ENCODE measurements around the gene FAM118A. TPM values are rescaled to one million over a fixed set of nuclear protein-coding genes. Genes with fewer than 3 reads are reported as not detected.

The FAM118A gene
- total and polyA plus RNA-seq, 2 experiments from 2014 or later: 11.9 to 20.3 TPM

GRCh38 chr22:45310331-45310976 lies 720 bp downstream of the FAM118A start:
- Histone ChIP-seq H3K36me3 (ENCODE audit: insufficient read depth) (no peaks in the 10 kb centered on the region), H3K4me3 (peak overlapping the region; percentile 95), H3K27ac (ENCODE audit: low read depth) (peak overlapping the region; percentile 72; the same call in 1 of the 2 replicates), H2AFZ (peak overlapping the region; percentile 90), H3K4me2 (peak overlapping the region; percentile 97), H3F3A (replicated peaks; ENCODE audit: low read depth) (peaks cover 14% of the 10 kb centered on the region), H3K9me2 (ENCODE audit: insufficient read depth) (0 out of 2 replicates have a peak, but pooled peaks cover 3% of the 10 kb centered on the region), H3K79me2 (replicated peaks; ENCODE audit: insufficient read depth) (peaks cover 49% of the 10 kb centered on the region), H3K27me3 (ENCODE audit: insufficient read depth) (no peaks in the 10 kb centered on the region; the same call in 1 of the 2 replicates), H4K20me1 (replicated peaks; ENCODE audit: insufficient read depth) (peaks cover 12% of the 10 kb centered on the region), H3K4me1 (ENCODE audit: insufficient read depth) (peaks cover 20% of the 10 kb centered on the region)
- Mint-ChIP-seq H3K4me1 (peaks cover 30% of the 10 kb centered on the region), H3K27me3 (ENCODE audit: insufficient read depth, low read depth, poor library complexity) (peaks cover 23% of the 10 kb centered on the region), H3K9me3 (no peaks in the 10 kb centered on the region), H3K27ac (no peak overlapping the region), H3K4me3 (peak overlapping the region; percentile 84), H3K36me3 (ENCODE audit: low read depth) (peaks cover 6% of the 10 kb centered on the region; the same call in 2 of the 3 replicates)
- peak; percentile 1; the same call in 1 of the 3 replicates for ATAC-seq
- TF ChIP-seq EZH2 (IDR thresholded peaks at IDR 0.05; ENCODE audit: low read depth, unreplicated experiment): no peak
- no peak for TF ChIP-seq JUNB (IDR thresholded peaks at IDR 0.05; ENCODE audit: unreplicated experiment)
- no peak for TF ChIP-seq ZNF331 (CRISPR knock-in tag; IDR thresholded peaks at IDR 0.05; ENCODE audit: low read depth)
- no peak for TF ChIP-seq REST (IDR thresholded peaks at IDR 0.05; ENCODE audit: unreplicated experiment)
- no peak for TF ChIP-seq STAT1 (IDR thresholded peaks at IDR 0.05; ENCODE audit: unreplicated experiment)
- TF ChIP-seq EZH2phosphoT487 (IDR thresholded peaks at IDR 0.05; ENCODE audit: unreplicated experiment): no peak
- no peak for DNase-seq (ENCODE audit: low spot score)

GRCh38 chr22:45310977-45311531 lies 1.3 kb downstream of the FAM118A start:
- H3K4me3 Mint-ChIP-seq: peak overlapping the region; percentile 84
- ATAC-seq: no peak
- Histone ChIP-seq H3K79me2 (replicated peaks; ENCODE audit: insufficient read depth) (peaks cover 54% of the 10 kb centered on the region), H3K4me2 (peak overlapping the region; percentile 97), H4K20me1 (replicated peaks; ENCODE audit: insufficient read depth) (peaks cover 12% of the 10 kb centered on the region), H3K4me1 (ENCODE audit: insufficient read depth) (peaks cover 20% of the 10 kb centered on the region), H3K27ac (ENCODE audit: low read depth) (no peak overlapping the region), H3K36me3 (ENCODE audit: insufficient read depth) (no peaks in the 10 kb centered on the region), H3K9me2 (ENCODE audit: insufficient read depth) (0 out of 2 replicates have a peak, but pooled peaks cover 3% of the 10 kb centered on the region), H3K27me3 (ENCODE audit: insufficient read depth) (no peaks in the 10 kb centered on the region; the same call in 1 of the 2 replicates), H3F3A (replicated peaks; ENCODE audit: low read depth) (peaks cover 14% of the 10 kb centered on the region), H3K4me3 (peak overlapping the region; percentile 95), H2AFZ (no peak overlapping the region)
- H3K9me3 Mint-ChIP-seq: no peaks in the 10 kb centered on the region
- no peak for DNase-seq (ENCODE audit: low spot score)
- peaks cover 6% of the 10 kb centered on the region; the same call in 2 of the 3 replicates for H3K36me3 Mint-ChIP-seq (ENCODE audit: low read depth)
- peaks cover 30% of the 10 kb centered on the region for H3K4me1 Mint-ChIP-seq
- H3K27ac Mint-ChIP-seq: no peak overlapping the region
- peaks cover 23% of the 10 kb centered on the region for H3K27me3 Mint-ChIP-seq (ENCODE audit: insufficient read depth, low read depth, poor library complexity)
- TF ChIP-seq ZNF114 (CRISPR knock-in tag; IDR thresholded peaks at IDR 0.05) (no peak), CREB1 (CRISPR knock-in tag; IDR thresholded peaks at IDR 0.05; ENCODE audit: low read depth) (no peak), NANOG (IDR thresholded peaks at IDR 0.05; ENCODE audit: borderline replicate concordance) (no peak), POLR2AphosphoS5 (IDR thresholded peaks at IDR 0.05; ENCODE audit: low read depth) (no peak), EZH2 (IDR thresholded peaks at IDR 0.05; ENCODE audit: low read depth, unreplicated experiment) (no peak), EZH2phosphoT487 (IDR thresholded peaks at IDR 0.05; ENCODE audit: unreplicated experiment) (no peak), CTCF (conservative IDR thresholded peaks at IDR 0.05; ENCODE audit: low read depth in 2 of 2) (no peak), REST (IDR thresholded peaks at IDR 0.05; ENCODE audit: unreplicated experiment) (no peak), ETS1 (IDR thresholded peaks at IDR 0.05) (no peak), JUNB (IDR thresholded peaks at IDR 0.05; ENCODE audit: unreplicated experiment) (no peak)
